HG03196 (cell line): ENCODE data around the gene SUN2.

Source experiments
- ATAC-seq: cut with Tn5 transposase; IDR thresholded peaks from one replicate; pipeline ENCODE4 v1.9.1; 2021; ENCODE audit not compliant: unreplicated experiment

The SUN2 gene

DNA sequence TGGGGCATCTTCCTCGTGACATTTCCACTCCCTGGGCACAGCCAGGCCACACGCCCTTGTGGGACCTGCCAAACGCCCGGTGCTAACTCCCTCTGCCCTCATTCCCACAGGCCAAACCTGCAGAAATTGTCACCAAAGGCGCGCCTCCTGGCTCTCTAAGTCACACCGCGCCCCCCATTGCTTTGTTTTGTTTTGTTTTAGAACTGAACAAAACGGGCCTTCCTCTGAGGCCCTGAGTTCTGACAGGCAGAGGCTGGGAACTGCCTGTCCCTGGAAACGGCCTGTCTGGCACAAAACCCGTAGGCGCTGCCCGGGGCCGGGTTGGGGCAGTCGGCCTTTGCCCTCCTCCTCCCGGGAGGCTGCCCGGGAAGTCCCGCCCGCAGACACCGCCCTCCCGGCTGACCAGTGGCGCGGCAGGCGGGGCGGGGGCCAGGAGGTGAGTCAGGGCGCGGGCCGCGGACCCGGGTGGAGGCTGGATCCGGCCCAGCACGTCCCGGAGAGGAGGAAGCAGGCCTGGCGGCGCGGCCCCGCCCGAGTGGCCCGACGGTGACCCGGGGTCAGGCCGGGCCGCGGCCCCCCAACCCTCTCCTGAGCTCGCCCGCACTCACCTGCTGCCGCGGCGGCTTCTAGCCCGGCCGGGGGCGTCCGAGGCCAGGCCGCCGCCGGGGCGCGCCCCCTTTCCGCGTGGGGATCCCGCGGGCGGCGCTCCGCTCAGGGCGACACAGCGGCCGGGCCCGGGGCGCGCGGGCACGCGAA, 465 bp downstream of the SUN2 start:
- ATAC-seq: peak; percentile 38

DNA sequence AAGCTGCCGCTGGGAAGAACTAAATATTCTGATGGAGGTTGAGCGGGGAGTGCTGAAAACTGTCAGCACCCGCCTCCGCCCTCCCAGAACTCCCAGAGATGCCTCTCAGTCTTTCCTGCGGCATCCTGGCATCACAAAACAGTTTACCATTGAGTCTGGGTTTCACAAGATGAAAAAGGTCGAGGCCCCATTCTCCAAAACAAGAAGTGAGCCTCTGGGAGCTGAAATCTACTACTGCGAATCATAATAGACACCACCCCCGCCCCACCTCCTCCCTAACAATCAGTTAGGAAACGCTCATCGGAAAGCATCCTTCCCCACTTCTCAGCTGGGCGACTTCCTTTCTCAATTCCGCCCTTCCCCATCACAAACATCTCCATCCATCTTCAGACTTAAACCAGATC, 1.0 kb downstream of the SUN2 start:
- ATAC-seq: no peak

DNA sequence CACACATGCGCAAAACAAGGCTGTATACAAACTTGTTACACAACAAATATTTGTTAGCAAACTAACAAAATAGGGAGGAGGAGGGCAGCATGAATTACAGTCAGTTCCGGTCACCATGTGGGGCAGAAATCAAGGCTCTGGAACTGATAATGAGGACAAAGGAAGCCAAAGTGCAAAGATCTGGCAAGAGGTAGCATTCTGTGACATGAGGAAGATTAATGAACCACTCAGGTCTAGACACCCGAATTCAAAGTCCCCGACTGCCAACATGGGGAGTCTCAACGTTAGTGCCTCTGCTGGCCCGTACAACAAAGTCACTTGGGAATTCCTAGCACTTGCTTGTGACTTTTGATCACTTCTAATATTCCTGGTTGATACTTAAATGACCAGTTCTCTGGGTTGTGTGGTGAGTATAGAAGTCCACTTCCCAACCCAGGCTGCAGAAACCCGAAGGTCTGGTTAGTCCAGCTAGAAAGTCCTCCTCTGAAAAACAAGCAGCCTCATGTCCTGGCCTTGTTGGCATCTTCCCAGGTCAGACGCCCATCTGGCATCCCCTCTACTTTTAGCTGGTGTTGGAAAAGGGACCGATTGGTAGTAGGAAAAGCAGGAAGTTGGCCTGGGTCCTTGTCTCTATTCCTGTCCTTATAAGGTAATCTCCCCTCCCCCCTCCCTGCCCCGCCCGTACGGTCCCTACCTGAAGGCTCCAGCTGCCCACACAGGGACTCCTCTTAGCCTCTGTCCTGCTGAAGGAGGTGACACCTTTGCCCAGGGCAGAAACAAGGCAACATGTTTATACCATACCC, 1.6 kb downstream of the SUN2 start:
- no peak for ATAC-seq

DNA sequence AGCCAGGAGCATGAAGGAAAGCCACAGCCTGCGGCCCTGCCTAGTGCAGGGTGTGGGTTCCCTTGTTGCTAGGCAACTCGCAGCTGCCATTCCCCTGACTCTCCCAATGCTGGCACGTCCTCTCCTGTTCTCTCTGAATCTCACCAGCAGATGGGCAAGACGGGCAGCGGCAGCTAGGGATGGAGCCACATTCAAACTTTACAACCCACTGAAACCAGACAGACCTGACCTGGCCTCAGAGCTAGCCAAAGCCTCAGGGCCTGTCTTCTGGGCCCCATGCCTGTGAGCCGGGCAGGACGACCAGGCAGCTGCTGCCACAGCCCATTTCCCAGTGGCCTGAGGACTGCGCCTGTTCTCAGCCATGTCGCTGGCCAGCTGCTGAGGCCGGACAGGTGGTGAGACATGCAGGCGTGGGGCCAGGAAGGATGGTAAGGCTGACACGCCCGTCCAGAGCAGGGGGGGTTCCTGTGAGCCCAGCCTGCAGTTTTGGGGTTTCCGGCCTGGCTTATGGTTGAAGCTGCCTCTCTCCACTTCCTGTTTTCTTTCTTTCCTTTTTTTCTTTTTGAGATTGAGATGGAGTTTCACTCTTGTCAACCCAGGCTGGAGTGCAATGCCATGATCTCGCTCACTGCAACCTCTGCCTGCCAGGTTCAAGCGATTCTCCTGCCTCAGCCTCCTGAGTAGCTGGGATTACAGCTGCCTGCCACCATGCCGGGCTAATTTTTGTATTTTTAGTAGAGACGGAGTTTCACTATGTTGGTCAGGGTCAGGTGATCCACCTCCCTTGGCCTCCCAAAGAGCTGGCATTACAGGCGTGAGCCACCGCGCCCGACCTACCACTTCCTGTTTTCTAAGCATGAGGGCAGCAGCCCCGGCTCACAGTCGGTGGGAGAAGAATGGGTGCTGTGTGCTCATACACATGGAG, 4.1 kb downstream of the SUN2 start:
- peak; percentile 39 for ATAC-seq

DNA sequence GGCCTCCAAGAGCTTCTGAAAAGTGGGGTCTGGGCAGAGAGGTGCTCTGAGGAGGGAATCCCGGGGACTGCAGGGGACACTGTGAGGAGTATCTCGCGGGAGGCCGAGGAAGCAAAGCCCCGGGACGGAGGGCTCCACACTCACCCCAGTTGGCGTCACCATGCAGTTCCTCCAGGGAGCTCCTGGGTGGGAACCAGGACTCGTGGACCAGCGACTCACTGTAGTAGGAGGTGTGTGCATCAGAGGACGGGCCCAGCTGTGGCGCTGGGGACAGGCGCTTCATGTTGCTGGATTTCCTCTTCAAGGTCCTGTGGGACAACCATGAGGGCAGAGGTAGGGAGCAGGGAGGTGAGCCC, 4.8 kb downstream of the SUN2 start:
- no peak for ATAC-seq

DNA sequence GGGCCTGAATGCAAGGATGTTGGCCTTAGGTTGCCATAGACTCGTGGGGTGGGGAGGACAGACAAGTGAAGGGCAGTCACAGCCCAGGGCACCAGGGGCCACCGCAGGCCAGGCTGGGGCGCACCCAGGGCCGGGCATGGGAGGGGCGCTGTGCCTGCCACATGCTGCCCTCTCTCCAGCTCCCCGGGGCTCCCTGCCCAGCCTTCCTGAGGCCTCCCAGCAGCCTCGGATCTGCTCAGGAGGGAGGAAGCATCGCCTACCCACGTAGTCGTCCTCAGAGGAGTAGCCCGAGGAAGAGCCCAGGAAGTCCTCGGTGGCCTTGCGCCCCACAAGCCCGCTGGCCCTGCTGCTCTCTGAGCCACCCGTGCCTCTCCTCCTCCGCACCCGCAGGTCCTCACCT, 5.2 kb downstream of the SUN2 start:
- ATAC-seq: no peak

DNA sequence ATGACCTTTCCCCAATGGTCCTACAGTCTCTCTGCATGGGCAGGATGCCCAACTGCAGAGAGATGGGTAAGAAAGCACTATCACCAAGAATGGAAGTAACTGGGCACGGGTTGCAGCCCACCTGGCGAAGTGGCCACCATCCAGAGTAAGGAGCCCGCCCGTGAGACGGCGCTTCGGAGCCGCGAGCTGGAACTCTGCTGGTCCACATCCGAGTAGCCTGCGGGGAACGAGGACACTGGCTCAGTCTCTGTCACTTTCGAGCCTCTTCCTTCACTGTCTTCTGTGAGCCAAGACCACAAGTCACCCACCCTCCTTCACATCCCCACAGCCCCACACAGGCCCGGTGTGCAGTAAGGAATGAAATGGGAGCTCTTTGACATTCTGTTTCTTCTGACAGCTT, 5.7 kb downstream of the SUN2 start:
- ATAC-seq: no peak

DNA sequence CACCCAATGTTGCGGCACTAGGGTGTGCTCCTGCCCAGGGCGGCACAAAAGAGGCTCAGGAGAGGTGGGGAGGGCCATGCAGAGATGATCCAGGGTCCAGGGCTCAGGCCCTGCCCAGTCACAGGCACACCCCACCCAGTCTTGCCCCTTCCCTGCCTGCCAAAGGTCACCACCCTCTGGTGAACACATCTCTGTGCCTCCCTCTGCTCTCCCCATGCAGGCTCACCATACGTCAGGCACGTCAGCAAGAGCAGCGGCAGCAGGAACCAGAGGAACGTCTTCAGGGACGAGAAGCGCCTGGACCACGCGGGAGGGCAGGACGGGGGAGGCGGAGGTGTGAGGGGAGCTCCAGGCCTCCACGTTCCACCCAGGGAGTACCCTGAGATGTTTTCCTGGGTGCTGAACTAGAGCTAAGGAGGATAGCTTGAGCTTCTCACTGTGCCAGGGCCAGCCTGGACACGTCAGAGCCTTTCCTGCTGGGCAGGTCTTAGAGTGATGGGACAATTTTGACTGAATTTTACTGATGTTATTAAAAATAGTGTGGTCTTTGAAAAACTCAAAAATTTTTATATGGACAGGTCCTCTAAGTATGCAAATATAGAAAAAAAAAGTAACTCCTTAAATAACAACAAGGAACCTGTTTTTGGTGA, 7.2 kb downstream of the SUN2 start:
- no peak for ATAC-seq

DNA sequence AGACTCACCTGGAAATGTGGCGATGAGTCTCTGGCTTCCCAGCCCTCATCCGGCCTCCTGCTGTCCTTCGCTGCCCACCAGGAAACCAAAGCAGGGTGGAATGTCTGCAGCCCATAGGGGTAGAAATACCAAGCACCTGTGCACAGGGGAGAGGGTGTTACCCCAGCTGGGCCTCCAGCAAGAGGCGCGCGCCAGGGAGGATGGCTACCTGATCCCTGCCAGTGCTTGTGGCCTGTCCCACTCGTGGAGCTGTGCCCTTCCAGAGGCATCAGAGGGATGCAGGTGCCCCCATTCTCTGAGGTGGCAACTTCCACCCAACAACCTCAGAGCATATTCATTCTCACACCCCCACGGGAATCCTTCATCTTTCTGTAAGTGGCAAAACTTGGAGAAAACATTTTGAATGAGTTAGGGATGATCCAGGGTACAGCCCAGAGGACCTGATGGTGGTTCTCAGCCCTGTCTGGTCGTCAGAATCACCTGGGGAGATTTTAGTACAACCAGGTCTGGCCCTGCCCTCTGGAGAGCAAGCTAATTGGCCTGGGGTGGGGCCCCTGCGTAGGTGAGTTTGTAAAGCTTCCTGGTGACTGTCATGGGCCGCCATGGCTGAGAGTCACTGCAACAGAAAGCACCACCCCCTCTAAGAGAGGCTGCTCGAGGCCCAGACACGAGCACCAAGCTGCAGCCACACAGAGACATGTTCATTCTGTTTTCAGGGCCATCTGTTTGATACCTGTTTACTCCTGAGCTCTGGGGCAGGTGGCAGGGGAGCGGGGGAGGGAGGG, 9.9 kb downstream of the SUN2 start:
- no peak for ATAC-seq

DNA sequence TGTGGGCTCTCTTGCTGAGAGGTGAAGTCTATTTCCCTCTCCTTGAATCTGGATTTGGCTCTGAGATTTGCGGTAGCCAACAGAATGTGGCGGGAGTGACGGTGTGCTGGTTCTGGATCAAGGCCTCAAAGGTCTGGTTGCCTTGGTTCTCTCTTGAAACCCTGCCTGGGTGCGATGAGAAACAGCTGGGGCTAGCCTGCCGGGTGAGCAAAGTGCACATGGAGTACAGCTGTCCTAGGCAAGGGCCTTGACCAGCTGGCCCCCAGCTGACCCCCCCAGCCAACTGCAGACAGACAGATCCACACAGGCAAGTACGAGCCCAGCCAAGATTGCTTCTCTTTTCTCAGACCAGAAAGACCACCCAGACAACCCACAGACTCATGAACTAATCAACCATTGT, 10.8 kb downstream of the SUN2 start:
- no peak for ATAC-seq

DNA sequence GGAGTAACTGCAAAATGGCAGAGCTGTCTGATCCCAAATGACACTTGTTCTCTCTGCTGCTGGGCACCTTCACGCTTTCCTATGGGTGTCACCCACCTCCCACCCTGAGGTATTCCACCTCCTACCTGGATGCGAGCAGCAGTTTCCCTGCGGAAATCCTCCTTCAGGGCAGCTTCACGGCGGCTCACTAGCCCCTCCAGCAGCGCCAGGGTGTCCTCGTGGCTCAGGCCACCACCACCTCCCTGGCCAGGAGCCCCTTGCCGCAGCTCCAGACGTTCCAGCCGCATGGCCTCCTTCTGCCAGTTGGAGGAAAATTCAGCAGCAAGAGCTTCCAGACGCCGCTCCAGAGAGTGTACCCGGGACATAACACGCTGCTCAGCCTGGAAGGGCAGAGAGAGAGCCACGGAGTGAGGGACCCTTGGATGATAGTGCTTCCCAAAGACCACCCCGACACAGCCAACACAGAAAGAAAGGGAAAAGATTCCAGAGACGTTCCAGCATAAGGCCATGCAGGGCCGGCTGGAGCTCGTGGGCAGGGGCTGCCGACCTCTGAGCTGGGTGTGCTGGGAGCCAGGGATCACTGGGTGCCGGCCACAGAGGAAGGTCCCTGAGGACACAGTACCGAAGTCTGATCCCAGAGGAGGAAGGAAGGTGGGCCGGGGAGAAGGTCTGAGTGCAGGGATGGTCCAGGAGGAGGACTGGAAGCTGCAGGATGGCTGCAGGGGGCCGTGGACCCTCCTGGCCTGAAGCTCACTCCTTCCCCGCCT, 13.4 kb downstream of the SUN2 start:
- no peak for ATAC-seq

DNA sequence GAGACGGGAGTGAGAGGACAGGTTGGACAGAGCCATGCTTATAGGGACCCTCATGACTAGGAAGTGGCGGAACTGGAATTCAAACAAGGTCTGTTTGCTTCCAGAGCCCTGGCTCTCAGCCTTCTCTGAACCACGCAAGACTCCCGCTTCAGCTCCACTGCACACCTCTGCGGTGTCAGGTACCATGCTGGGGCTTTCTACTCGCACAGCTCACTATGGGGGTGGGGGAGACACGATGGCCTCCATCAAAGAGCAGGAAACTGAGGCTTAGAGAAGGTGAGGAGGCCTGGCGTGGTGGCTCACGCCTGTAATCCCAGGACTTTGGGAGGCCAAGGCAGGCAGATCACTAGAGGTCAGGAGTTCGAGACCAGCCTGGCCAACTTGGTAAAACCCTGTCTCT, 14.2 kb downstream of the SUN2 start:
- ATAC-seq: no peak

DNA sequence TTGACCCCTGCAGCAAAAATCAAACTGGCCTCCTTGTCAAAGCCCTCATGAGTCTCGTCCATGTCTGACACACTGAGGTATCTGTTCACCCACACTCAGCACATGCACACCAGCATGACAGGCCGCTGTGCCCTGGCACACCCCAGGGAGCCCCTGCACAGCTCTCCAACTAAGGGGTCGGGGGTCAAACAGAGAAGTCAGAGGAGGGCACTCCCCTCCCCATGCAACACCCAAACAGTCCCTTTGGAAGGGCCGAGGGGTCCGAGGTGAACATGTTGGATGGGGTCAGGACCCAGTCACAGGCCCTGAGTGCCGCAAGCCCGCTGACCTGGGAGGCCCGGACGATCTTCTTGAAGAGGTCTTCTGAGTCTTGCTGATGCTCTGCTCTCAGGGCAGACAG, 14.6 kb downstream of the SUN2 start:
- ATAC-seq: no peak

DNA sequence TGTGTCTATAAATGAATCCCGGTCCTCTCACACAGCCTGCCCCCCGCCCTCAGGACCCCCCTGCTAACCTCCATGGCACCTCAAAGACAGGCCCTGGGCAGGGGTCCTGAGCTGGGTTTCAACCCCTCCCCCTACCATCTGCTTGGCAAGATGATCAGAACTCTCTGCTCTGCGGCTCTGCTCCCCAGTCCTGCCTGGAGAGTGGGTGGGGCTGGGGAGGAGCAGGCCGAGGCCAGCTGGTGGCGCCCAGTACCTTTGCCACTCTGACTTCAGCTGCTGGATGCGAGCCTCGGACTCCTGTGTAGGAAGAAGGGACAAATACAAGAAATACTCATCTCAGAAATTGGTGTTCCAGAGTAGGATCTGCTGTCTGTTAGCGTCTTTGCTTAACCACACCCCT, 15.0 kb downstream of the SUN2 start:
- no peak for ATAC-seq

DNA sequence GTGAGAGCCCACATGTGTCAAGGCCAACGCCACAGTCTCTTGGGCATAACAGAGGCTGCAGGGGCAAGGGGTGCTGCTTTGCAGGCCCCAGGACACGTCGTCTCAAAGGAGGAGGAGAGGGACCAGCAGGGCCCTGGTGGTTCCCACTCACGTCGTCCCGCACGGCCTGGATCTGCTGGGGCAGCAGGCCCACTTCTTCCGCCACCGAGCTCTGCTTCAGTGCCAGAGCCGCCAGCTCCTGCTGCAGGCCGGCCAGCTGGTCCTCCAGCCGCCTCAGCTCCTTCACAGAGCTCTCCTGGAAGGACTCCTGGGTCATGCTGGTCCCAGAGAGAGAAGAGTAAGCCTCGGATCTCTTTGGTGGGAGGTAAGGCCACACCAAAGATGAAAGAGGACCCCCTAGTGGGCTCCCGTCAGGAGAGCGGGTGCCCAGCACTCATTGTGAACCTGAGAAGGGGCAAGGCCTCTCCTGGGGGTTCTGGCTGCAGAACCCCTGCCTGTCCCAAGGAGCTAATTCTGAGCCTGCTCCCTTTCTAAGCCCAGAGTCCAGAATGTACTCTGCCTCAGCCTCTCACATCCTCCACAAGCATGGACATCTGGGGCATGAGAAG, 15.6 kb downstream of the SUN2 start:
- ATAC-seq: no peak

DNA sequence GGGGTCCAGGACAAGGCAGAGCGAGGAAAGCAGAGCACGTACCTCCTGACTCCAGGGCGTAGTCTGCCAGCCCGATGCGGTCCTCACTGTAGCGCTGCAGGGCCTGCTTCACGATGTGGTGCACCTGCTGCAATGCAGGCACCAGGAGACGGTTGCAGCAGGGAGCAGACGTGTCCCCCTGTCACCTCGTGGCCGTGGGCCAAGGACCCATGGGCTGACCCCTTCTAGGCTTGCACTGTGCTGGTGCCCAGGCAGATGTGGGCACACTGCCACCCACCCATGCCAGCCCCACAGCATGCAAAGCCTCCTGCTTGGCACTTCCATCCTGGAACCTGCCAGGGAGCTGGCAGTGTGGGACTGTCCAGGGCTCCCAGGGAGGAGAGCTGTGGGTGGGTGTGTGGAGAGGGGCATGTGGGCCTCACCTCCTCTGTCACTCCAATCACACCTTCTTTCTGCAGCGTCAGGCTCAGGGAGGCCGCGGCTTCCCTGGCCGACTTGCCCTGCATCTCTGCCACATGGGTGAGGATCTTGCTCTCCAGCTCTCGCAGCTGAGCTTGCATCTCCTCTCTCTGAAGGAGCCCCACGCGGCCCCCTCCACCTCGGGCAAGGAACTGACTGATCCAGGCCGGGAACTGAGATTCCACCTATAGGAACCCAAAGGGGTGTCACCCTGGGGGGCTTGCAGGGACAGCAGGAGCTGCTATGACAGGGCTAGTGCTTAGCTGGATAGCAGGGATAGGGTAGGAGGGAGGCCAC, 16.3 kb downstream of the SUN2 start:
- ATAC-seq: no peak

DNA sequence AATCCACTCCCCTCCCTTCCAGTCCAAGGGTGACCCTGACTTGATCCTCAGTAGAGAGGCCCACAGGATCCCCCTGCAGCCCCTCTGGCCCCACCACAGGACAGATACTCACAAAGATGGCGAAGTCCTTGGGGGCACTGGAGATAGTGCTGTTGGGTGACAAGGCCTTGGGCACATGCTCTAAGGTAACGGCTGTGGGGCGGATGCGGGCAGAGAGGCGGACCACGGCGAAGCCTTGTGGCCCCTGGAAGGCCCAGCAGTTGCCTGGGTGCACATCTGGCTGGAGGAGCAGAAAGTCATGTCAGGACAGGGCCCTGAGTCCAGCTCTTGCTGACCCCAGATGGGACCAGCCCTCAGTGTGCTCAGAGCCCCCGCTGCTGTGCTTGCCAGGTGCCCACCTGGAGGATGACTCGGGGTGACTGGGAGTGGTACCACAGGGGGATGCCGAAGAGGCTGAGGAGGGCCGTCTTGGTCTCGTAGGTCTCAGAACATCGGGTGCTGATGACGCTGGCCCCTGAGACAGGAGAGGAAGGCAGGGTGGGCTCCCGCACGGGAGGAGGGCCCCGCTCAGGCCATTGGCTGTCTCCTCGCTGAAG, 17.2 kb downstream of the SUN2 start:
- ATAC-seq: no peak
